ENCODE results near the gene DOCK10. TPM values are rescaled to one million over a fixed set of nuclear protein-coding genes. Genes with fewer than 3 reads are reported as not detected.

Gene DOCK10
- total and polyA plus RNA-seq, 7 donors, result 3.0 to 11.4 (median 5.4) TPM

DNA sequence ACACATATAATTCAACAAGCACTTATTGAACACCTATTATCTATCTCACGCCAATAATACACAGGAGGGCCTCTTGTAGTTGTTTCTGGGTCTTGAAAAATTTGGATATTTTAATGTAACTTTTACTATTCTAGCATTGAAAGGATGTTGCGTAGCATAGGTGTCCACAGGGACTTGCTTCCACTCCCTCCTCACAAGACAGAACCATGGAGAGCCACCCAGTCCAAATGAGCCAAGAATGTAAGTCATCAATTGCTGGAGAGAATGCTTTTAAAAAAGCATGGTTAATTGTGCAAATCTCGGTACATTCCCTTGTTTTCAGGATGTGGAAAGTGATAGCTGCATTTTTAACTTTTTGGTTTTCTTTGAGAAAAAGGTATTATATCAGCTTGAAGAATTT, 46.8 kb downstream of the DOCK10 start:
- Histone ChIP-seq H3K9me3 (no peaks in the 10 kb centered on the region), H3K4me1 (no peaks in the 10 kb centered on the region), H3K4me3 (no peak overlapping the region), H3K36me3 (no peaks in the 10 kb centered on the region), H3K27ac (no peak overlapping the region), H3K27me3 (no peaks in the 10 kb centered on the region)
- DNase-seq, result no peak
- intact Hi-C loops (cut with DNase I), result no loop called here
- 95 to 97% methylated on average over 3 of the region's 3 CpGs for WGBS, 2 donors
- TF ChIP-seq EP300 (IDR thresholded peaks at IDR 0.05) (no peak), POLR2AphosphoS5 (IDR thresholded peaks at IDR 0.05) (no peak), POLR2A (IDR thresholded peaks at IDR 0.05) (no peak)
- TF ChIP-seq, protein P1, sequence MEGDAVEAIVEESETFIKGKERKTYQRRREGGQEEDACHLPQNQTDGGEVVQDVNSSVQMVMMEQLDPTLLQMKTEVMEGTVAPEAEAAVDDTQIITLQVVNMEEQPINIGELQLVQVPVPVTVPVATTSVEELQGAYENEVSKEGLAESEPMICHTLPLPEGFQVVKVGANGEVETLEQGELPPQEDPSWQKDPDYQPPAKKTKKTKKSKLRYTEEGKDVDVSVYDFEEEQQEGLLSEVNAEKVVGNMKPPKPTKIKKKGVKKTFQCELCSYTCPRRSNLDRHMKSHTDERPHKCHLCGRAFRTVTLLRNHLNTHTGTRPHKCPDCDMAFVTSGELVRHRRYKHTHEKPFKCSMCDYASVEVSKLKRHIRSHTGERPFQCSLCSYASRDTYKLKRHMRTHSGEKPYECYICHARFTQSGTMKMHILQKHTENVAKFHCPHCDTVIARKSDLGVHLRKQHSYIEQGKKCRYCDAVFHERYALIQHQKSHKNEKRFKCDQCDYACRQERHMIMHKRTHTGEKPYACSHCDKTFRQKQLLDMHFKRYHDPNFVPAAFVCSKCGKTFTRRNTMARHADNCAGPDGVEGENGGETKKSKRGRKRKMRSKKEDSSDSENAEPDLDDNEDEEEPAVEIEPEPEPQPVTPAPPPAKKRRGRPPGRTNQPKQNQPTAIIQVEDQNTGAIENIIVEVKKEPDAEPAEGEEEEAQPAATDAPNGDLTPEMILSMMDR (IDR thresholded peaks at IDR 0.05), result no peak

DNA sequence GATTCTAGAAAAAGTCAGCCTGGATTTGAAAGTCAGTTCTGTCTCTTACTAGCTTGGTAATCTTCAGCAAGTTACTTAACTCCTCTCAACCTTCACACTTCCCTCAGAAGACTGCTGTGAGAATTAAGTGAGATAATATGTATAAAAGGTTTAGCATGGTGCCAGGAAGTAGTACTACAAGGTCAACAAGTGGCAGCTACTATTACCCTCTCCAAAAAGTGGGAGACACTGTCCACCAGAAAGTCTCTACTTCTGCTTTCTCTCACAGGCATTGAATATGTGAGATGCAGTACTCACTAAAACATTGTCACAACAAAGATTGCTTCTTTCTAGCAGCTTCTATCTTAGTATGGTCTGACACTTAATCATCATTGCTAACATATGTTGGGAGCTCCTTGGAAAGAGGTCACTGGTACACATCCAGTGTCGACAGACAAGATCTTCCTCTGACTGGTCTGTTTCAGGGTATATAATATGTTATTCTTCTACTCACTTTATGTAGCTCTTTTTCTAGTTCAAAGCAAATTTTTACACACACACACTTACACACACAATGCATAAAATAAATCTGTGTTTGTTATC, 47.9 kb downstream of the DOCK10 start:
- DNase-seq, result no peak
- H3K36me3 ChIP-seq, result no peaks in the 10 kb centered on the region
- no peak overlapping the region for H3K27ac ChIP-seq
- H3K9me3 ChIP-seq, result no peaks in the 10 kb centered on the region
- TF ChIP-seq EP300 (IDR thresholded peaks at IDR 0.05), result no peak
- TF ChIP-seq, protein P1 (IDR thresholded peaks at IDR 0.05), result no peak
- no peak for TF ChIP-seq POLR2AphosphoS5 (IDR thresholded peaks at IDR 0.05)
- TF ChIP-seq POLR2A (IDR thresholded peaks at IDR 0.05), result no peak
- intact Hi-C loops (cut with DNase I), result no loop called here
- no peaks in the 10 kb centered on the region for H3K27me3 ChIP-seq
- H3K4me3 ChIP-seq, result no peak overlapping the region
- WGBS, 2 donors, result 91 to 95% methylated on average over 1 of the region's 1 CpG
- no peaks in the 10 kb centered on the region for H3K4me1 ChIP-seq

DNA sequence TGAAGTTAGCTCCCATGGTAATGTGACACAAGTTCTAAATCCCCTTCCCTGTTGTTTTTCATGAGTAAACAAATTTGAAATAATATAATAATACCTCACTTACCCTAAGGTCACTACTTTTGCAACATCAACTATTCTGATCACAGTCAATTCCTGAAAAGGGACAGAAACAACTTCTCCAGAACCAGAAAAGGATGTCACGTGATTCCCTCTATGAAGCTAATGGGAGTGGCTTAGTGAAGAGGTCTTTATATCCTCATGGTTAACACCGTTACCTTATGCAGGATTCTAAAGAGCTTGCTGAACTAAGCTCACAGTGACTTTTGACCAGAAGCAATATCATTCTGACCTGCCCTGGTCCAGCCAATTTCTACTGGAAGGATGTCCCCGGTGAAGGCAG, 51.6 kb downstream of the DOCK10 start:
- no peak for TF ChIP-seq EP300 (IDR thresholded peaks at IDR 0.05)
- no peaks in the 10 kb centered on the region for H3K27me3 ChIP-seq
- DNase-seq, result no peak
- no peaks in the 10 kb centered on the region for H3K36me3 ChIP-seq
- WGBS, 2 donors, result 93 to 94% methylated on average over 3 of the region's 3 CpGs
- H3K9me3 ChIP-seq, result no peaks in the 10 kb centered on the region
- H3K27ac ChIP-seq, result no peak overlapping the region
- H3K4me1 ChIP-seq, result no peaks in the 10 kb centered on the region
- intact Hi-C loops (cut with DNase I), result no loop called here
- H3K4me3 ChIP-seq, result no peak overlapping the region

DNA sequence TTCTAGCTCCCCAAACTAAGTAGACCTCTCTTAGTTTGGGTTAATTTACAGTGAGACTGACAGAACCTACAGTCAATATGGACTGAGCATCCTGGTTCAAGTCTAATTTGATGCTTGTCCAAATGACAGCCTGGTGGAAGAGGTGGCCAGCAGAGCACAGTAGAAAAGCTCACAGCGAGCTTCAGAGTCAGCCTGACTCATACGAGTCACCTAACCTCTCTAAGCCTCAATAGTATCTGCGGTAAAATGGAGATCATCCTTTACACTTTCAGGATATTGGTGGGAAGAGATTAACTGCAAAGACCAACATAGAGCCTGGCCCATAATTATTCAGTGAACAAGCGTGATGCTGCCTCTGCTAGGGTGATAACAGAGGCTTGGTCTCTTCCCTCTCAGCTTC, 54.5 kb downstream of the DOCK10 start:
- WGBS, 2 donors, result 94 to 96% methylated on average over 4 of the region's 4 CpGs
- Histone ChIP-seq H3K27me3 (no peaks in the 10 kb centered on the region), H3K36me3 (no peaks in the 10 kb centered on the region), H3K4me1 (peaks cover 0 to 15% (median 15%) of the 10 kb centered on the region in 4 donors), H3K4me3 (no peak overlapping the region), H3K27ac (no peak overlapping the region), H3K9me3 (no peaks in the 10 kb centered on the region)
- intact Hi-C loops (cut with DNase I), result no loop called here
- DNase-seq, result no peak
- TF ChIP-seq, protein P1 (IDR thresholded peaks at IDR 0.05), result no peak
- no peak for TF ChIP-seq POLR2A (IDR thresholded peaks at IDR 0.05)
- no peak for TF ChIP-seq POLR2AphosphoS5 (IDR thresholded peaks at IDR 0.05)
- TF ChIP-seq EP300 (IDR thresholded peaks at IDR 0.05), result no peak

DNA sequence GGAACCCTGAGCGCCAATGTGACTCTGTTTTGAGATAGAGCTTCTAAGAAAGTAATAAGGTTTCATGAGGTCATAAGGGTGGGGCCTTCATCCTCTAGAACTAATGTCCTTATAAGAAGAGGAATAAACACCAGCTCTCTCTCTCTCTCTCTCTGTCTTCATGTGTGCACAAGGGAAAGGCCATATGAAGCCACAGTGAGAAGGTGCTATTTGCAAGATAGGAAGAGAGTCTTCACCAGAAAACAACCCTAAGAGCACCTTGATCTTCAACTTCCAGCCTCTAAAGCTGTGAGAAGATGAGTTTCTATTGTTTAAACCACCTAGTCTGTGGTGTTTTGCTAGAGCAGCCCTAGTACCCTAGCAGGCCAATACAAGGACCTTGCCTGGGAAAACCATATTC, 55.8 kb downstream of the DOCK10 start:
- H3K4me3 ChIP-seq, result no peak overlapping the region
- TF ChIP-seq POLR2AphosphoS5 (IDR thresholded peaks at IDR 0.05) (no peak), EP300 (IDR thresholded peaks at IDR 0.05) (no peak), POLR2A (IDR thresholded peaks at IDR 0.05) (no peak)
- TF ChIP-seq, protein P1 (IDR thresholded peaks at IDR 0.05), result no peak
- intact Hi-C loops (cut with DNase I), result no loop called here
- H3K4me1 ChIP-seq, result peaks cover 0 to 18% (median 15%) of the 10 kb centered on the region in 4 donors
- 92 to 97% methylated on average over 1 of the region's 1 CpG for WGBS, 2 donors
- H3K27me3 ChIP-seq, result no peaks in the 10 kb centered on the region
- no peaks in the 10 kb centered on the region for H3K36me3 ChIP-seq
- no peak for DNase-seq
- H3K9me3 ChIP-seq, result no peaks in the 10 kb centered on the region
- no peak overlapping the region for H3K27ac ChIP-seq

Measured in sigmoid colon (tissue), 7 donors.